A549 treated with Hydrocortisone at 1 μM for 4 hours (cell line): ENCODE results near the gene CCDC7. TPM values are rescaled to one million over a fixed set of nuclear protein-coding genes. Genes with fewer than 3 reads are reported as not detected.

Experiments used
- total RNA-seq: library from RNA; stranded (reverse); fragments of 200-300 nt; extraction: Qiagen RNA extraction; gene quantifications from 5 replicates; pipeline ENCODE4 v1.2.3, GENCODE V29; 2022

The CCDC7 gene
- 0.61 to 0.98 TPM (median 0.76 TPM) in 5 replicates for total RNA-seq

DNA sequence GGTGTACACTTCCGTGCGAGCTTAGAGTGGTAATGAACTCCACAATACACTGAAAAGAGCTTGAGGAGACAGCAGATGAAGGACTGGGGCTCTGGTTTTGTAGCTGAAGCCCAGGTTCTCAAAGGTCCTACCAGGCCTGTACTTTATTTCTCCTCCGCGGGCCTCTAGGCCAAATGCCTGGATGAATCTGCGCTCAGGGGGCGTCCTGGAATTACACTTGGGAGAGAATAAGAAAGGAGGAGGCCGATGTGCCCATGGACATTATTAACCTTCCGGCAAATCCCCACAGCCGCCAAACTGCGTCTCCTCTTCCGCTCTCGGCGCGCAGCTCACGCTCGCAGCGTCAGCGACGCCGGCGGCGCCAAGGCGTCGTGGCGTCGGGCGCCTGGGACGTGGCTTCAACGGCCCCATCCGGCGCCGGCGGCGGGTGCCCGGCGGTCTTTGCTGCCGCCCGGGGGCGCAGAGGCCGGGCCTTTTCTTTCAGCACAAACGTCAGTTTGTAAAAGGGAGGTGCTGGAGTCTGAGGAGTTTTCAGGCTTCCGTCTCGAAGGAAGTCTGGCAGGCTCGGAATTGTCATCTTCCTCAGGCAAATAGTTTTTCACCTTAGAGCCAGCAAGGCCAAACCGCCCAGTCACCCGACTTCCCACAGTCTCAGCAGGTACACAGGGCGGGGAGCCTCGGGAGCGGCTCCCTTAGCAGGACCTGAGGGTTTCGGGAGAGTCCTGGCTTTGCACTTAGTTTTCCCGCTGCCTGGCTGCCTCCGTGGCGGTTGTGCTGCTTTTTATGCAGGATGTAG lies at the start of gene CCDC7:
CCDC7 (plus strand) TSS at position 401 of the 796 bp plus-strand sequence. CDS start 5,503 bp downstream, outside the sequence.

Other genes with a start within 250 kb of the CCDC7 start
- 16.1 to 18.5 TPM (median 17.3 TPM) in 5 replicates for gene EPC1, start 99.0 kb upstream of the CCDC7 start, total RNA-seq